ENCODE measurements around the gene SLC4A1. TPM values are rescaled to one million over a fixed set of nuclear protein-coding genes. Genes with fewer than 3 reads are reported as not detected.
A peak's percentile ranks its signal among the peaks of the same experiment; 100 is the strongest.

SLC4A1 gene
- total and polyA plus RNA-seq, 8 donors: 0.58 to 22.7 (median 10.4) TPM

DNA sequence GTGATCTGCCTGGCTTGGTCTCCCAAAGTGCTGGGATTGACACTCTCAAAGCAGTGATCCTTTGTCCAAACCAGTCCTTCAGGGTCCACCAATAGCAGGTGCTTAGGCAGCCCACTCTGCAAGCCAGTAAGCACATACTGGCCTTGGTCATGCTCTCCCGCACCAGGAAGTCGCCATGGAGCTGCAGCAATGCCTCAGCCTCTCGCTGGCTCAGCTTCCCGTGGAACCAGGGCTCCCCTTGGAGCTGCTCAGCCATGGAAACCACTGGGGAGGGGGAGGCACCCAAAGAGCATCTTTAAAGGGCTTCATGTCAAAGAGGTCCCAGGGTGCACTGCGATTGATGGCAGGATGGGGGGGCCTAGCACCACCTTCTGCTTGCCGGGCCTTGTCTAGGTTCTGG is 38.8 kb downstream of the SLC4A1 start:
- TF ChIP-seq, protein P1, sequence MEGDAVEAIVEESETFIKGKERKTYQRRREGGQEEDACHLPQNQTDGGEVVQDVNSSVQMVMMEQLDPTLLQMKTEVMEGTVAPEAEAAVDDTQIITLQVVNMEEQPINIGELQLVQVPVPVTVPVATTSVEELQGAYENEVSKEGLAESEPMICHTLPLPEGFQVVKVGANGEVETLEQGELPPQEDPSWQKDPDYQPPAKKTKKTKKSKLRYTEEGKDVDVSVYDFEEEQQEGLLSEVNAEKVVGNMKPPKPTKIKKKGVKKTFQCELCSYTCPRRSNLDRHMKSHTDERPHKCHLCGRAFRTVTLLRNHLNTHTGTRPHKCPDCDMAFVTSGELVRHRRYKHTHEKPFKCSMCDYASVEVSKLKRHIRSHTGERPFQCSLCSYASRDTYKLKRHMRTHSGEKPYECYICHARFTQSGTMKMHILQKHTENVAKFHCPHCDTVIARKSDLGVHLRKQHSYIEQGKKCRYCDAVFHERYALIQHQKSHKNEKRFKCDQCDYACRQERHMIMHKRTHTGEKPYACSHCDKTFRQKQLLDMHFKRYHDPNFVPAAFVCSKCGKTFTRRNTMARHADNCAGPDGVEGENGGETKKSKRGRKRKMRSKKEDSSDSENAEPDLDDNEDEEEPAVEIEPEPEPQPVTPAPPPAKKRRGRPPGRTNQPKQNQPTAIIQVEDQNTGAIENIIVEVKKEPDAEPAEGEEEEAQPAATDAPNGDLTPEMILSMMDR (IDR thresholded peaks at IDR 0.05): no peak
- intact Hi-C loops (cut with DNase I): no loop called here
- Histone ChIP-seq H3K9me3 (no peaks in the 10 kb centered on the region), H3K36me3 (no peaks in the 10 kb centered on the region), H3K27ac (no peak overlapping the region), H3K27me3 (no peaks in the 10 kb centered on the region), H3K4me3 (no peak overlapping the region), H3K4me1 (no peaks in the 10 kb centered on the region)
- DNase-seq (no peak), ATAC-seq (no peak)

DNA sequence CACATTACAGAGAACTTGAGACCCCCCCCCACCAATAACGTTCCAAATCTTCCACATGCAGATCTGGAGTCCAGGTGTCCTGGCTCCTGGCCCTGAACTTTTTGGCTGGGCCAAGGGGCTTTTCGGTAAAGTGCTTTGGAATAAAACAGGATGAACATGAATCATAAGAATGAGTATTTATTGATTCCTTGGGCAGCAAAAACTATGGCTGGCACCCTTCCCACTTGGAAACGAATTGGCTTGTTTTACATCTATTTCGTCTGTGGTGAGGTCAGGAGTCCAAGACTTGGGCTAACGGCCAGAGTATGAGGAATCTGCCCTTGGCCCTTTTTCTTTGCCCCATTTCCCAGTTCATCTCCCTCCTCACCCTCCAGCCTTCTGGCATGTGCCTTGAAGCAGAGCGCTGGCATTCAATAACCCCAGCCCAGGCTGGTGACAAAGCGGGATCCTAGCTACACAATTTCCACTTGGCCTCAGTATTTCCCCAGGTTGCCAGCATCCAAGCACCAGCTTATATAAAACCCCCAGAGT is 44.3 kb downstream of the SLC4A1 start:
- H3K4me1 ChIP-seq: peaks cover 8 to 26% of the 10 kb centered on the region in 2 donors
- no peak overlapping the region for H3K27ac ChIP-seq
- H3K9me3 ChIP-seq: no peaks in the 10 kb centered on the region
- H3K36me3 ChIP-seq: no peaks in the 10 kb centered on the region
- H3K4me3 ChIP-seq: no peak overlapping the region
- DNase-seq (no peak), ATAC-seq (no peak)
- no peaks in the 10 kb centered on the region for H3K27me3 ChIP-seq
- TF ChIP-seq, protein P1 (IDR thresholded peaks at IDR 0.05): no peak
- intact Hi-C loops (cut with DNase I): no loop called here

DNA sequence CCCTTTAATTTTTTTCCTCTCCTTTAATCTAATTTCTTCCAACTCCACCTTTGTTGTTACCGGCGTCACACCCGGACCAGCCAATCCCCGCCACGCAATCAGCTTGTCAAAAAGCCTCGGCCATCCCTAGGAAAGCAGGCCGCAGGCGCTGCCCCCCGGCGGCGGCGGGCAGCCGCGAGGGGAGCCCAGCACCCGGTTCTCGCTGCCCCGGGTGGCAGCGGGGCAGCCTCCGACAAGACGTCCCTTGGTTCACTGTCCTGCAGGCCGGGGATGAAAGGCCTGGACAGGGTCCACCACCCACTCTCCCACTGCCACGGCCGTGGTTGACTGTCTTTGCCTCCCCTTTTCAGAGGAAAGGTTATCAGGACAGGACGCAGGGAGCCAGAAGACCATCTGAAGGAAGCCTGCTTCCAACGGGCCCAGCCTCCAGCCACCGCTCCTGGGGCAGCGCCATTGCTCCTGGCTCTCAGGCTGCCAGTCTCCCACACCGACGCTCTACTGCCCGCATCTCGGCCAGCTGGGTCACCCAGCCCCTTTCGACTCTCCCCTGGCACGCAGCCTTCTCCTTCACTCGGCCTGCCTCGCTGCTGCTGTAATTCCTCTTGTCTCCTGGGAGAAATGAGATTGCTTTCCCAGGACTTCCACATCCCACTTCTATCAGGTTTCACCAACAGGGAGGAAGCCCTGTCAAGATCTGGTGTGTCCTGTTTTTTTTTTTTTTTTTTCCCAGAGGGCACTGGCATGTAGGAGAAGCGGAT is 45.6 kb downstream of the SLC4A1 start:
- TF ChIP-seq, protein P1 (IDR thresholded peaks at IDR 0.05): no peak
- peaks cover 0 to 2% of the 10 kb centered on the region in 2 donors for H3K36me3 ChIP-seq
- H3K27ac ChIP-seq: peak overlapping the region; percentile 96 to 97
- no peaks in the 10 kb centered on the region for H3K9me3 ChIP-seq
- H3K4me3 ChIP-seq: peak overlapping the region; percentile 67 to 80
- peak; percentile 51 for ATAC-seq
- H3K4me1 ChIP-seq: peaks cover 18 to 36% of the 10 kb centered on the region in 2 donors
- DNase-seq: peak; percentile 59 to 91 (median 82)
- intact Hi-C loops (cut with DNase I): no loop called here
- H3K27me3 ChIP-seq: no peaks in the 10 kb centered on the region

DNA sequence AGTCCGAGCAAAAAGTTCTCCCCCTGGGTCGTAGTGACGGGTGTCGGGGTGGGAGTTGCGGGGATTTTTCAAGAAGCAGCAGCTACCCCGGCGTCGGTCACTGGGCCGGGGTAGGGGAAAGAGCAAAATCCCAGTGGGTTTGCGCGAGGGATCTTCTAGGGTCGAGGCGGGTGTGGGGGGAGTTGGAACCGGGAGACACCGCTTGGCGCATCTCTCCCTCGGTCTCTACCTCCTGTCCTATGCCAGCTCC is 46.1 kb downstream of the SLC4A1 start:
- Histone ChIP-seq H3K36me3 (peaks cover 0 to 7% of the 10 kb centered on the region in 2 donors), H3K9me3 (no peaks in the 10 kb centered on the region), H3K4me1 (peaks cover 23 to 42% of the 10 kb centered on the region in 2 donors), H3K27me3 (no peaks in the 10 kb centered on the region), H3K4me3 (peak overlapping the region; percentile 67 to 80), H3K27ac (peak overlapping the region; percentile 96 to 97)
- intact Hi-C loops (cut with DNase I): no loop called here
- DNase-seq (no peak), ATAC-seq (no peak)
- TF ChIP-seq, protein P1 (IDR thresholded peaks at IDR 0.05): no peak

DNA sequence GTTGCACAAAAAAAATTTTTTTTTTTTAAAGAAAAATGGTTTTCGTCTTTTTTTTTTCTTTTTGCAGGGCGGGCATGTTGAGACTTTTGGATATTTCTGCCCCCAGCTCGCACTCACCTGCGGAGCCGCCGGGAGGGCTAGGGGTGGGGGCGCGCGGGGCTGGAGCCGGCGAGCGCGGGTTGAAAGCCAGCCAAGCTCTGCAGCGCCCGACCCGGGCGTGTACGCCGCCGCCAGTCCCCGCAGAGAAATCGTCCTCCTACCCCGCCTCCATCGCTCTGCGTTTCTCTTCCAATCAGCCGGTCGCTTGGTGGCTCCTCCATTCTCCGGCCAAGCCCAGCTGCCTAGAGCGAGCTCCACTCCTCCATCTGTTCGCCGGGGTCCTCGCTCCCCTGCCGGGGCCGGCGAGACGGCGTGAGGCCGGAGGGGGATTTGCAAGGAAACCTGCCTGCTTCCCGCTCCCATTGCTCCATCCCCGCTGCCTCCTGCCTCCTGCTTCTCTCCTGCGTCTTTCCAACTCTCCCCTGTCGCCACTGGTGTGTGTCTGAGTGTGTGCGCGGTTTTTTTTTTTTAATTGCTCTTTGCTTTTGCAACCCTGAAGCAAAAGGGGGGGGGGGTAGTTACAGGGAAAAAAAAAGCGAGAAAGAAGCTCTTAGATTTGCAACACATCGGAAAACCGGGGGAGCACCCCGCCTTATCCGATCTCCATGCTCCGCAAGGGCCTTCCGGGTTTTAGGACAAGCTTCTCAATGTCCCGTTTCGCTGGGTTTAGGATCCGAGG is 46.7 kb downstream of the SLC4A1 start:
- TF ChIP-seq, protein P1 (IDR thresholded peaks at IDR 0.05): no peak
- H3K27me3 ChIP-seq: no peaks in the 10 kb centered on the region
- peak; percentile 46 for ATAC-seq
- peaks cover 24 to 47% of the 10 kb centered on the region in 2 donors for H3K4me1 ChIP-seq
- H3K9me3 ChIP-seq: no peaks in the 10 kb centered on the region
- peaks cover 0 to 12% of the 10 kb centered on the region in 2 donors for H3K36me3 ChIP-seq
- DNase-seq: peak; percentile 81 to 91 (median 84)
- intact Hi-C loops (cut with DNase I): no loop called here
- peak overlapping the region; percentile 67 to 80 for H3K4me3 ChIP-seq
- peak overlapping the region; percentile 96 to 97 for H3K27ac ChIP-seq
